Common myeloid progenitor, CD34-positive (primary cell): ENCODE results near the gene RNASET2.
"Not testable (repeated sequence)": the region's sequence is repeated elsewhere in the genome, so short reads cannot be mapped to it uniquely, and the experiment has no call there.

Experiments used
- CTCF ChIA-PET: fragments of 350-600 bp; sonication (Branson Sonifier 250); formaldehyde crosslinking; loops from one replicate; lab custom pipeline; 2021; ENCODE audit warnings: antibody characterized with exemption; lab: Charles Lee
- POLR2A ChIA-PET: fragments of 350-600 bp; sonication (Branson Sonifier 250); formaldehyde crosslinking; loops from one replicate; lab custom pipeline; 2021; ENCODE audit warnings: antibody characterized with exemption; lab: Charles Lee
- DNase-seq, 3 donors: peaks; one replicate each; pipeline versions ENCODE4 v3.0.0 to v3.0.0-alpha.2; 2013
- H3K27ac ChIP-seq, 2 experiments: 1 replicate in 1 of 2; 2 replicates in 1 of 2; pipeline ENCODE4 v1.7.0; 2013; ENCODE audit warnings: inconsistent platforms in 2 of 2, low read length in 2 of 2, mild to moderate bottlenecking in 2 of 2, low read depth in 1 of 2, moderate library complexity in 1 of 2; ENCODE audit not compliant: severe bottlenecking in 2 of 2, insufficient read depth in 1 of 2, poor library complexity in 1 of 2
- H3K27me3 ChIP-seq, 5 experiments: replicated peaks in 2 of 5; 1 replicate in 3 of 5; 2 replicates in 2 of 5; pipeline versions ENCODE4 v1.6.1 to v1.7.0; 2013; ENCODE audit warnings: low read length in 4 of 5, mild to moderate bottlenecking in 2 of 5, moderate library complexity in 2 of 5, inconsistent platforms in 1 of 5; ENCODE audit not compliant: insufficient read depth in 5 of 5, control insufficient read depth in 4 of 5
- H3K36me3 ChIP-seq, 4 experiments: 1 replicate in 2 of 4; 2 replicates in 2 of 4; pipeline versions ENCODE4 v1.6.1 to v1.7.0; 2013; ENCODE audit warnings: low read length in 3 of 4, control low read depth in 1 of 4, mild to moderate bottlenecking in 1 of 4; ENCODE audit not compliant: control insufficient read depth in 4 of 4, insufficient read depth in 4 of 4
- H3K4me1 ChIP-seq, 4 experiments: 1 replicate in 3 of 4; 2 replicates in 1 of 4; pipeline versions ENCODE4 v1.6.1 to v1.7.1; 2013; ENCODE audit warnings: low read length in 3 of 4, mild to moderate bottlenecking in 3 of 4, control low read depth in 1 of 4, inconsistent platforms in 1 of 4, moderate library complexity in 1 of 4; ENCODE audit not compliant: control insufficient read depth in 4 of 4, insufficient read depth in 4 of 4; ENCODE audit errors: control extremely low read depth in 1 of 4
- H3K4me3 ChIP-seq, 7 experiments: 1 replicate in 4 of 7; 2 replicates in 3 of 7; pipeline versions ENCODE4 v1.5.1 to v1.7.0; 2013; ENCODE audit warnings: mild to moderate bottlenecking in 7 of 7, low read length in 6 of 7, moderate library complexity in 6 of 7, inconsistent platforms in 2 of 7, low read depth in 2 of 7, control low read depth in 1 of 7; ENCODE audit not compliant: insufficient read depth in 4 of 7, control insufficient read depth in 1 of 7; ENCODE audit errors: extremely low read depth in 1 of 7
- H3K9me3 ChIP-seq, 5 experiments: 1 replicate in 4 of 5; 2 replicates in 1 of 5; pipeline versions ENCODE4 v1.6.1 to v1.7.1; 2013; ENCODE audit warnings: low read length in 4 of 5, mild to moderate bottlenecking in 2 of 5, inconsistent platforms in 1 of 5, low read depth in 1 of 5, moderate library complexity in 1 of 5; ENCODE audit not compliant: control insufficient read depth in 4 of 5, insufficient read depth in 2 of 5; ENCODE audit errors: control extremely low read depth in 1 of 5
- WGBS: methylation state at CpG from one replicate; pipeline ENCODE4 v1.1.5; 2013; ENCODE audit not compliant: insufficient coverage; 5-methylcytosine and 5-hydroxymethylcytosine counted together

The RNASET2 gene

DNA sequence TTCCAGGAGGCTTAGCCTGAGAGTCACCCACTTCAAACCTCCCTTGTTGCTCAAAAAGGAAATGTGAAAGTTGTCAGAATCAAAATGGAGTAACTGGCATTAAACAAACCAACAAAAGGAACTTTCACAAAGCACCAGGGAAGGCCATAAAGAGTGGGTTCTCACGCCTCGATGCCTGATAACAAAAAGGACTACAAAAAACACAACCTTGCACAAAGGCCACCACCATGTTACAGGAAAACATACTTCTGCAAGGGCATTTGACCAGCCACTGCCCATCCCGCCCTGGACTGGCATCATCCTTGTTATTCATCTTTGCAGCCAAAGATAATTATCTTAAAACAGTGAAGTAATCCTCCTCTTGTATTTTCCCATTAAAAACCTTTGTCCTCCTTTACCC, 34.8 kb downstream of the RNASET2 start:
- Histone ChIP-seq H3K27me3 (no peaks in the 10 kb centered on the region), H3K4me1 (no peaks in the 10 kb centered on the region), H3K36me3 (peaks cover 0 to 6% (median under 1%) of the 10 kb centered on the region in 4 experiments), H3K4me3 (no peak overlapping the region), H3K27ac (no peak overlapping the region), H3K9me3 (peaks cover 0 to 6% (median 0%) of the 10 kb centered on the region in 5 experiments)
- no peak for DNase-seq
- POLR2A ChIA-PET = no interaction called here
- CTCF ChIA-PET = no interaction called here
- 100% methylated on average over 2 of the region's 3 CpGs for WGBS

DNA sequence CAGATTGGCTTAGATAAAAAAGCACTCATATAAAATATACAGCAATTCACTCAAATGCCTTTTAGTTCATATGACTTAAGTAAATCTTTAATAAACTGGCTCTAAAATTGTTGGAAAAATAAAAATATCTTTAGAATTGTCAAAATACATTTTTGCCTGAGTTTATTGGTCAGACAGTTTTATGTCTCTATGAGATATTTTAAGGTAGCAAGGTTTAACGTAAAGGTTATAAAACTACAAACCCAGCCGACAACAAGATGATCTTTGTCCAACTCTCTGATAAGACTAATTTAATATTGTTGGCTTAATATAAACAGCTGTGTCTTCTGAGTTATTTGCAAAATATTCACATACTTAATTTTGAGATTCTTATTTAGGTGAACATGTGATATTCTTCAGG, 39.5 kb downstream of the RNASET2 start:
- H3K27ac ChIP-seq = no peak overlapping the region
- peaks cover 0 to 5% (median under 1%) of the 10 kb centered on the region in 4 experiments for H3K36me3 ChIP-seq
- WGBS = no CpG with 5 or more reads among the region's 2 CpGs
- no peaks in the 10 kb centered on the region for H3K4me1 ChIP-seq
- H3K27me3 ChIP-seq = no peaks in the 10 kb centered on the region
- POLR2A ChIA-PET = no interaction called here
- DNase-seq = no peak
- H3K9me3 ChIP-seq = peaks cover 0 to 20% (median 0%) of the 10 kb centered on the region in 5 experiments
- H3K4me3 ChIP-seq = no peak overlapping the region
- CTCF ChIA-PET = interaction anchor here (1.0 kb wide), 1 partner anchor 12 kb away, joined by 3 read pairs; no protein-coding TSS in a partner anchor

DNA sequence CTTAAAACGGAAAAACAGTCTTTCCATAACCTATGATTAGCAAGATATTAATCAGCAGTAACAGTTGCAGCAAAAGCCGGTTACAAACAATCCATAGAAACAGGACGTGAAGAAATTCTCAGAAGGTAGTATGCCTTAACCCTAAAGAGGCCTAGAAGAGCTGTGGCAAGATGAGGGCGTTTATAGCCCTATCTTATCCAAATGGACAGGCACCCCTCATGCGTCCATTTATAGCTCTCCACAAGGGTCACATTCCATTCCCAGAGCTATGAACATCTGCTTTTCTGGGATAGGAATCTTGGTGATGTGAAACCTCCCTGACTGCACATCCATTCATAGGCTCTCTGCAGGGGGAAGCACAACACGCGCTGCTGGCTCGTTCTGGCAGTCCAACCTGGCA, 40.9 kb downstream of the RNASET2 start:
- H3K9me3 ChIP-seq = peaks cover 0 to 20% (median 0%) of the 10 kb centered on the region in 5 experiments
- DNase-seq, H3K4me3 ChIP-seq, H3K27ac ChIP-seq, H3K4me1 ChIP-seq, H3K27me3 ChIP-seq, POLR2A ChIA-PET, CTCF ChIA-PET, H3K36me3 ChIP-seq: not testable (repeated sequence)
- 96% methylated on average over 8 of the region's 8 CpGs for WGBS

DNA sequence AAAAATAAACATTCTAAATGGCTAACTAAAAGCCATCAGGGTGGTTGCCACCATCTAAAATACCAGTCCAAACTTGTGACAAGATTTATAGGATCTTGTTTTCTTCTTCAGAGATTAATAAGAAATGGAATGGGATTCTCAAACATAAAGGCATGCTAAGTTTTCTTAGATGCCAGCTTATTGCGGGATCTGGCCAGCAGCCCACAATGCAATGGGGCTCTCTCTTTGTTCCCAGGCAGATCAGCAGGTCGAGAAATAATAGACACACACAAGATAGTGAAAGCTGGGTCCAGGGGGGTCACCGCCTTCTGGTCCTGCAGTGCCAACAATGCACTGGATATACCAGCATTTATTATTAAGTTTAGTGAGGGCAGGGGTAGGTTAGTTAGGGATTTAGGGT, 41.4 kb downstream of the RNASET2 start:
- CTCF ChIA-PET, POLR2A ChIA-PET: not testable (repeated sequence)
- 100% methylated on average over 2 of the region's 3 CpGs for WGBS

DNA sequence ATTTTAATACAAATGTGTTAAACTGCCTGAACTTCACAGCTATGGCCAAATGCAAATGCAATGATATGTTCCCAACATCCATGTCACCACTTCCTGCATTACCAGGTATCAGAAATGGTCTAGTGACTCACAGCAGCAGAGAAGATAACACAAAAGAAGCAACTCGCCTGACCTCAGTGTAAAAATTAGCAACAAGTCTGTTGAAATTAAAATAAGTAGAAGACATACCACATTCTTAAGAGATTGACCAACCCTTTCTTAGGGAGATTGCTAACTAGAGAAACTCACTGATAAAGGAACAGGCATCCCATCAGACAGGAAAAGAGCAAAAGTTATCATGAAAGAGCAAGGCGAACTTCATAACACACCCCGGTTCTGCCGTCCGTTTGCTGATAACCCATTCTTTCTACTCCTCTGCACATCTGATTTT, 45.1 kb downstream of the RNASET2 start:
- ChIA-PET CTCF (no interaction called here), POLR2A (no interaction called here)
- Histone ChIP-seq H3K36me3 (peaks cover 0 to 5% (median 0%) of the 10 kb centered on the region in 4 experiments), H3K4me3 (no peak overlapping the region), H3K4me1 (peaks cover 9 to 34% (median 16%) of the 10 kb centered on the region in 4 experiments), H3K27me3 (no peaks in the 10 kb centered on the region), H3K9me3 (peaks cover 0 to 14% (median 0%) of the 10 kb centered on the region in 5 experiments), H3K27ac (no peak overlapping the region)
- no CpG with 5 or more reads among the region's 5 CpGs for WGBS
- DNase-seq = no peak

More for the DNA sequence above, 41.4 kb downstream of the RNASET2 start:
- H3K27me3 ChIP-seq, H3K27ac ChIP-seq, H3K36me3 ChIP-seq, H3K4me1 ChIP-seq, DNase-seq, H3K4me3 ChIP-seq: not testable (repeated sequence)
- H3K9me3 ChIP-seq = peaks cover 0 to 20% (median 0%) of the 10 kb centered on the region in 5 experiments

DNA sequence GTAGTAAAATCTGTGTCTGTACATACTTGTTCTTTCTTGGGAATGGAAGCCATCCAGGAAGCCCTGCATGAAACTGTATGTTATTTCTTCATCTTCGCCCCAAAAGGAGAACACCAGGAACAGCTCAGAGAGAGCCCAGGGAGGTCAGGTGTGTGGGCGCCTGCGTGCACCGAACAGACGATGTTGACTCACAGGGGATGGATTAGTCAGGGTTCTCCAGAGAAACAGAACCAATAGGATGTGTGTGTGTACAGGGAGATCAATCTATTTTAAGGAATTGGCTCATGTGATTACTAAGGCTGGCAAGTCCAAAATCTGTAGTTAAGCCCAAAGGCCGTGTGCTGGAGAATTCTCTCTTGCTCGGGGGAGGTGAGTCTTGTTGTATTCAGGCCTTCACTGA, 45.7 kb downstream of the RNASET2 start:
- WGBS = 100% methylated on average over 7 of the region's 7 CpGs
- H3K4me1 ChIP-seq = peaks cover 9 to 36% (median 16%) of the 10 kb centered on the region in 4 experiments
- no peak overlapping the region for H3K27ac ChIP-seq
- peaks cover 0 to 5% (median 0%) of the 10 kb centered on the region in 4 experiments for H3K36me3 ChIP-seq
- ChIA-PET POLR2A (no interaction called here), CTCF (no interaction called here)
- DNase-seq = no peak
- H3K9me3 ChIP-seq = peaks cover 0 to 9% (median 0%) of the 10 kb centered on the region in 5 experiments
- H3K27me3 ChIP-seq = no peaks in the 10 kb centered on the region
- H3K4me3 ChIP-seq = no peak overlapping the region

DNA sequence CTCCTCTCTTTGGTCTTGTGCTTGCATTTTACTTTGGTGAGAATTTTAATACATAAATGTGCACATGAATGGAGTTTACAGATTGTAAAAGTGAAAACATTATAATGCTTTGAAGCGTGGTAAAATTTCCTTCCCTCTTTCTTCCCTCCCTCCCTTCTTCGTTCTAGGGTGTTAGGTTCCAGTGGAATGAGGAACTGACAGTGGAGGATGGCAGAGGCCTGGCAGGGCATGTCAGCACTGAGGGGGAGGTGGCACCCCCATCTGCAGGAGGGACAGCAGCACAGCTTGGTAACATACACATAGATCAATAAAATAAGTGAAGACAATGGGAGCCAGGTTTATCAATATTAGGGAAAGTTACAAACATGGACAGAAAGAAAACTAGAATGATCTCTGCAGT, 47.5 kb downstream of the RNASET2 start:
- ChIA-PET POLR2A (no interaction called here), CTCF (no interaction called here)

More for the DNA sequence above, 47.5 kb downstream of the RNASET2 start:
- no peak overlapping the region for H3K4me3 ChIP-seq
- H3K36me3 ChIP-seq = peaks cover 0 to 4% (median 0%) of the 10 kb centered on the region in 4 experiments
- no peak overlapping the region for H3K27ac ChIP-seq
- H3K4me1 ChIP-seq = peaks cover 9 to 39% (median 16%) of the 10 kb centered on the region in 4 experiments
- WGBS = no CpG with 5 or more reads among the region's 2 CpGs
- H3K9me3 ChIP-seq = no peaks in the 10 kb centered on the region
- peaks cover 0 to 4% (median 0%) of the 10 kb centered on the region in 5 experiments for H3K27me3 ChIP-seq
- DNase-seq = peak in 2 of 3 donors; percentile 41 to 52
